Sigmoid colon (tissue), 4 donors: ENCODE measurements around the gene MICAL2.

ENCODE experiments used
- CTCF ChIP-seq, 4 experiments: fragments of 450-650 bp in 3 of 4; fragments of 200-600 bp in 1 of 4; IDR thresholded peaks; one replicate each; pipeline ENCODE4 v1.5.1; 2016 to 2019; ENCODE audit warnings: antibody characterized with exemption in 4 of 4, mild to moderate bottlenecking in 3 of 4, moderate library complexity in 2 of 4
- EP300 ChIP-seq, 4 donors: sonication (generic); formaldehyde crosslinking; IDR thresholded peaks; one replicate each; pipeline ENCODE4 v1.6.1; 2017; ENCODE audit warnings: antibody characterized with exemption in 4 of 4
- POLR2A ChIP-seq, 2 donors: fragments of 450-650 bp; IDR thresholded peaks; one replicate each; pipeline ENCODE4 v1.6.1; 2016; ENCODE audit warnings: antibody characterized with exemption in 2 of 2, mild to moderate bottlenecking in 2 of 2, moderate library complexity in 2 of 2
- POLR2AphosphoS5 ChIP-seq, 4 donors: sonication (generic); formaldehyde crosslinking; IDR thresholded peaks; one replicate each; pipeline ENCODE4 v1.6.1; 2017; ENCODE audit warnings: antibody characterized with exemption in 4 of 4

- TF ChIP-seq POLR2A (IDR thresholded peaks at IDR 0.05) (no peak), CTCF (IDR thresholded peaks at IDR 0.05) (no peak), EP300 (IDR thresholded peaks at IDR 0.05) (no peak), POLR2AphosphoS5 (IDR thresholded peaks at IDR 0.05) (no peak)
Observed at GRCh38 chr11:12162652-12163051, 52.3 kb downstream of the MICAL2 start.
